GDM1 (cell line): ENCODE data around the gene S100A5.
"Not testable (repeated sequence)": the region's sequence is repeated elsewhere in the genome, so short reads cannot be mapped to it uniquely, and the experiment has no call there.

Experiments
- DNase-seq: peaks from one replicate; lab custom pipeline; 2025; lab: John Stamatoyannopoulos, UW

Gene S100A5

GRCh38 chr1:153540394-153541361, at the start of gene S100A5:
Gene S100A5 (minus strand): TSS chr1:153540934. CDS start chr1:153540191, 743 bp downstream.
- DNase-seq: peak; percentile 63

- no peak for DNase-seq
These were observed 47.7 kb upstream of the S100A5 start for GRCh38 chr1:153588482-153588881.

- DNase-seq: not testable (repeated sequence)
These were observed 47.3 kb upstream of the S100A5 start for GRCh38 chr1:153588033-153588432.

- DNase-seq: no peak
These were observed 46.6 kb upstream of the S100A5 start for GRCh38 chr1:153587314-153587713.

- DNase-seq: no peak
These were observed 45.6 kb upstream of the S100A5 start for GRCh38 chr1:153586347-153586746.

GRCh38 chr1:153585006-153585405, 44.3 kb upstream of the S100A5 start:
- DNase-seq: no peak

- no peak for DNase-seq
These were observed 43.2 kb upstream of the S100A5 start for GRCh38 chr1:153583976-153584375.

GRCh38 chr1:153583514-153583913, 42.8 kb upstream of the S100A5 start:
- DNase-seq: not testable (repeated sequence)

GRCh38 chr1:153582836-153583235, 42.1 kb upstream of the S100A5 start:
- DNase-seq: not testable (repeated sequence)

- DNase-seq: no peak
These were observed 38.2 kb upstream of the S100A5 start for GRCh38 chr1:153578936-153579335.

GRCh38 chr1:153578490-153578889, 37.8 kb upstream of the S100A5 start:
- no peak for DNase-seq

- DNase-seq: no peak
These were observed 36.9 kb upstream of the S100A5 start for GRCh38 chr1:153577624-153578051.

GRCh38 chr1:153577138-153577537, 36.4 kb upstream of the S100A5 start:
- DNase-seq: no peak

GRCh38 chr1:153575497-153575896, 34.8 kb upstream of the S100A5 start:
- not testable (repeated sequence) for DNase-seq

- DNase-seq: not testable (repeated sequence)
These were observed 34.4 kb upstream of the S100A5 start for GRCh38 chr1:153575081-153575491.

GRCh38 chr1:153573351-153573750, 32.6 kb upstream of the S100A5 start:
- DNase-seq: no peak

GRCh38 chr1:153572569-153573015, 31.9 kb upstream of the S100A5 start:
- peak; percentile 79 for DNase-seq

- no peak for DNase-seq
These were observed 31.0 kb upstream of the S100A5 start for GRCh38 chr1:153571706-153572105.

- no peak for DNase-seq
These were observed 30.1 kb upstream of the S100A5 start for GRCh38 chr1:153570874-153571273.

GRCh38 chr1:153569465-153569864, 28.7 kb upstream of the S100A5 start:
- DNase-seq: no peak

- DNase-seq: peak; percentile 65
These were observed 27.8 kb upstream of the S100A5 start for GRCh38 chr1:153568367-153569099.

GRCh38 chr1:153567621-153568366, 27.1 kb upstream of the S100A5 start:
- no peak for DNase-seq
